GM12878 (cell line): Measurements from ENCODE around the gene HSD17B1. TPM values are rescaled to one million over a fixed set of nuclear protein-coding genes. Genes with fewer than 3 reads are reported as not detected.

Experiments
- BACH1 ChIP-seq: fragments of 450-650 bp; IDR thresholded peaks from 2 replicates; pipeline ENCODE4 v1.6.1; 2017; ENCODE audit warnings: mild to moderate bottlenecking, borderline replicate concordance
- BCL3 ChIP-seq: IDR thresholded peaks from 2 replicates; pipeline ENCODE4 v1.6.1; 2011; ENCODE audit warnings: borderline replicate concordance, low read depth, mild to moderate bottlenecking, moderate library complexity, low read length; ENCODE audit not compliant: insufficient read depth, poor library complexity, severe bottlenecking
- BHLHE40 ChIP-seq, 2 experiments: fragments of 450-650 bp in 1 of 2; IDR thresholded peaks; 2 replicates each; pipeline ENCODE4 v1.6.1; 2011 to 2017; ENCODE audit warnings: low read depth in 2 of 2, borderline replicate concordance in 1 of 2, improper control_type of control experiment in 1 of 2, low read length in 1 of 2, mild to moderate bottlenecking in 1 of 2
- DPF2 ChIP-seq: fragments of 450-650 bp; IDR thresholded peaks from 2 replicates; pipeline ENCODE4 v1.6.1; 2017; ENCODE audit warnings: mild to moderate bottlenecking
- FOS ChIP-seq: IDR thresholded peaks from 3 replicates; pipeline ENCODE4 v1.6.1; 2011; ENCODE audit warnings: borderline replicate concordance; ENCODE audit not compliant: insufficient read length; ENCODE audit errors: extremely low read depth
- IKZF1 ChIP-seq: fragments of 450-650 bp; conservative IDR thresholded peaks from 2 replicates; pipeline ENCODE4 v1.6.1; 2017; ENCODE audit warnings: antibody characterized with exemption, mild to moderate bottlenecking
- JUND ChIP-seq: IDR thresholded peaks from 2 replicates; pipeline ENCODE4 v1.6.1; 2012; ENCODE audit warnings: low read depth, mild to moderate bottlenecking, low read length, improper control_type of control experiment, moderate library complexity
- MEF2B ChIP-seq: fragments of 450-650 bp; IDR thresholded peaks from 2 replicates; pipeline ENCODE4 v1.6.1; 2018; ENCODE audit warnings: mild to moderate bottlenecking, moderate library complexity; ENCODE audit not compliant: partially characterized antibody, poor library complexity, severe bottlenecking
- NBN ChIP-seq: fragments of 450-650 bp; IDR thresholded peaks from 2 replicates; pipeline ENCODE4 v1.6.1; 2016
- NFIC ChIP-seq: IDR thresholded peaks from 2 replicates; pipeline ENCODE4 v1.6.1; 2012; ENCODE audit warnings: low read depth, mild to moderate bottlenecking, inconsistent platforms, low read length, moderate library complexity
- NR2C2 ChIP-seq: IDR thresholded peaks from 2 replicates; pipeline ENCODE4 v1.6.1; 2011; ENCODE audit warnings: borderline replicate concordance, low read depth; ENCODE audit not compliant: control insufficient read depth, insufficient read length
- PML ChIP-seq: IDR thresholded peaks from 2 replicates; pipeline ENCODE4 v1.6.1; 2012; ENCODE audit warnings: low read length, inconsistent platforms
- POLR2AphosphoS2 ChIP-seq: IDR thresholded peaks from 2 replicates; pipeline ENCODE4 v1.6.1; 2011; ENCODE audit warnings: low read depth, mild to moderate bottlenecking, low read length, improper control_type of control experiment, moderate library complexity
- RAD51 ChIP-seq: fragments of 450-650 bp; IDR thresholded peaks from 2 replicates; pipeline ENCODE4 v1.6.1; 2016; ENCODE audit warnings: moderate library complexity, mild to moderate bottlenecking, inconsistent platforms
- SMAD5 ChIP-seq: IDR thresholded peaks from 2 replicates; pipeline ENCODE4 v1.6.1; 2016; ENCODE audit warnings: antibody characterized with exemption, low read depth
- TBL1XR1 ChIP-seq: IDR thresholded peaks from 2 replicates; pipeline ENCODE4 v1.6.1; 2012; ENCODE audit warnings: low read depth, low read length, improper control_type of control experiment
- YBX1 ChIP-seq: fragments of 450-650 bp; IDR thresholded peaks from 2 replicates; pipeline ENCODE4 v1.6.1; 2016; ENCODE audit warnings: antibody characterized with exemption
- ZBTB11 ChIP-seq: fragments of 450-650 bp; formaldehyde crosslinking; IDR thresholded peaks from 2 replicates; pipeline ENCODE4 v1.5.0; 2022; ENCODE audit warnings: mild to moderate bottlenecking, missing genetic modification characterization
- ZNF687 ChIP-seq: fragments of 450-650 bp; IDR thresholded peaks from 2 replicates; pipeline ENCODE4 v1.6.1; 2017; ENCODE audit warnings: mild to moderate bottlenecking, moderate library complexity
- polyA plus RNA-seq, 11 experiments: library from polyadenylated mRNA; depleted of rRNA in 4 of 11; unstranded in 6 of 11; stranded (reverse) in 5 of 11; fragments of >200 nt; fragmentation: Nextera tagmentation in 4 of 11; fragmentation: Illumina TruSeq in 1 of 11; extraction: Ambion mirVana in 4 of 11; extraction: Trizol in 1 of 11; gene quantifications; 1 replicate in 1 of 11; 2 replicates in 10 of 11; pipeline versions ENCODE4 v1.2.1 to v1.2.3, GENCODE V29; 2011 to 2016; ENCODE audit warnings: inconsistent platforms in 2 of 11, missing spikeins in 2 of 11, low read depth in 1 of 11
- total RNA-seq, 4 experiments: library from RNA; depleted of rRNA in 3 of 4; stranded (reverse); fragments of >200 nt in 3 of 4; fragmentation: Illumina TruSeq in 1 of 4; extraction: Trizol in 1 of 4; gene quantifications; 2 replicates each; pipeline versions ENCODE4 v1.2.1 to v1.2.3, GENCODE V29; 2013 to 2021

The HSD17B1 gene
- total and polyA plus RNA-seq, 10 of the 15 experiments (the other 5 are each of a cell fraction or from before 2014, with no cell fraction given), result 0.15 to 1.1 (median 0.42) TPM

- TF ChIP-seq BCL3, result peak; percentile 25
- no peak for TF ChIP-seq YBX1
- peak; percentile 64; the same call in 1 of the 2 replicates for TF ChIP-seq NBN
- peak; percentile 91 for TF ChIP-seq IKZF1
- TF ChIP-seq FOS, result no peak
- no peak for TF ChIP-seq RAD51
- no peak for TF ChIP-seq JUND
- TF ChIP-seq PML, result peak; percentile 55; the same call in 1 of the 2 replicates
- TF ChIP-seq BACH1, result peak; percentile 35; the same call in 1 of the 2 replicates
- TF ChIP-seq TBL1XR1, result peak; percentile 85; the same call in 1 of the 2 replicates
- peak; percentile 69 for TF ChIP-seq SMAD5
- peak; percentile 52; the same call in 1 of the 2 replicates for TF ChIP-seq NFIC
- peak; percentile 85 for TF ChIP-seq POLR2AphosphoS2
- peak; percentile 88 for TF ChIP-seq NR2C2
- TF ChIP-seq MEF2B, result peak; percentile 46
- peak; percentile 72 for TF ChIP-seq ZNF687
- no peak for TF ChIP-seq ZBTB11
- TF ChIP-seq BHLHE40 (IDR thresholded peaks at IDR 0.05; ENCODE audit: borderline replicate concordance in 1 of 2, low read depth in 2 of 2, low read length in 1 of 2), result peak; percentile 15 to 51; a peak in 1 of 4 replicates
- peak; percentile 63 for TF ChIP-seq DPF2
Observed at GRCh38 chr17:42561897-42562387, 9.2 kb downstream of the HSD17B1 start, which contains the start of gene COASY (continued).
